GM12878 (cell line): ENCODE measurements around the gene CNOT10. TPM values are rescaled to one million over a fixed set of nuclear protein-coding genes. Genes with fewer than 3 reads are reported as not detected.
A peak's percentile ranks its signal among the peaks of the same experiment; 100 is the strongest.

Experiments used
- BRCA1 ChIP-seq: IDR thresholded peaks from 2 replicates; pipeline ENCODE4 v1.6.1; 2011; ENCODE audit warnings: low read depth, low read length, improper control_type of control experiment
- CHD2 ChIP-seq: IDR thresholded peaks from 2 replicates; pipeline ENCODE4 v1.6.1; 2011; ENCODE audit warnings: low read depth, low read length, improper control_type of control experiment, borderline replicate concordance
- CREB1 ChIP-seq: IDR thresholded peaks from 2 replicates; pipeline ENCODE4 v1.6.1; 2012; ENCODE audit warnings: low read depth, mild to moderate bottlenecking, inconsistent platforms
- DPF2 ChIP-seq: fragments of 450-650 bp; IDR thresholded peaks from 2 replicates; pipeline ENCODE4 v1.6.1; 2017; ENCODE audit warnings: mild to moderate bottlenecking
- ETV6 ChIP-seq, 2 experiments: fragments of 450-650 bp in 1 of 2; IDR thresholded peaks in 1 of 2; conservative IDR thresholded peaks in 1 of 2; 2 replicates each; pipeline ENCODE4 v1.6.1; 2014; ENCODE audit warnings: antibody characterized with exemption in 1 of 2, borderline replicate concordance in 1 of 2, low read depth in 1 of 2, mild to moderate bottlenecking in 1 of 2, moderate library complexity in 1 of 2
- GATAD2B ChIP-seq: fragments of 450-650 bp; conservative IDR thresholded peaks from 2 replicates; pipeline ENCODE4 v1.6.1; 2017; ENCODE audit warnings: low read depth, mild to moderate bottlenecking, moderate library complexity
- HDAC6 ChIP-seq: fragments of 200-600 bp; sonication (generic); IDR thresholded peaks from one replicate; pipeline ENCODE4 v1.8.0; 2017; ENCODE audit warnings: antibody characterized with exemption; ENCODE audit not compliant: unreplicated experiment
- MTA2 ChIP-seq: fragments of 450-650 bp; IDR thresholded peaks from 2 replicates; pipeline ENCODE4 v1.6.1; 2016; ENCODE audit warnings: low read depth, mild to moderate bottlenecking, moderate library complexity
- PBX3 ChIP-seq: IDR thresholded peaks from 2 replicates; pipeline ENCODE4 v1.6.1; 2011; ENCODE audit warnings: mild to moderate bottlenecking, low read depth, low read length, moderate library complexity; ENCODE audit not compliant: insufficient replicate concordance
- RAD21 ChIP-seq: IDR thresholded peaks from 2 replicates; pipeline ENCODE4 v1.6.1; 2011; ENCODE audit warnings: mild to moderate bottlenecking, low read depth, low read length, moderate library complexity; ENCODE audit not compliant: insufficient read depth
- RB1 ChIP-seq: fragments of 450-650 bp; formaldehyde crosslinking; IDR thresholded peaks from 2 replicates; pipeline ENCODE4 v1.6.1; 2017; ENCODE audit warnings: mild to moderate bottlenecking, borderline replicate concordance
- RCOR1 ChIP-seq: conservative IDR thresholded peaks from 2 replicates; pipeline ENCODE4 v1.6.1; 2012; ENCODE audit warnings: low read depth, low read length, improper control_type of control experiment
- RUNX3 ChIP-seq: IDR thresholded peaks from 2 replicates; pipeline ENCODE4 v1.6.1; 2012; ENCODE audit warnings: low read length, inconsistent platforms
- SMC3 ChIP-seq: IDR thresholded peaks from 2 replicates; pipeline ENCODE4 v1.6.1; 2011; ENCODE audit warnings: low read length, improper control_type of control experiment, borderline replicate concordance
- YY1 ChIP-seq: IDR thresholded peaks from 2 replicates; pipeline ENCODE4 v1.6.1; 2011; ENCODE audit warnings: low read depth, mild to moderate bottlenecking, low read length
- ZNF24 ChIP-seq: fragments of 450-650 bp; IDR thresholded peaks from 2 replicates; pipeline ENCODE4 v1.6.1; 2017; ENCODE audit warnings: antibody characterized with exemption, mild to moderate bottlenecking
- polyA plus RNA-seq, 11 experiments: library from polyadenylated mRNA; depleted of rRNA in 4 of 11; unstranded in 6 of 11; stranded (reverse) in 5 of 11; fragments of >200 nt; fragmentation: Nextera tagmentation in 4 of 11; fragmentation: Illumina TruSeq in 1 of 11; extraction: Ambion mirVana in 4 of 11; extraction: Trizol in 1 of 11; gene quantifications; 1 replicate in 1 of 11; 2 replicates in 10 of 11; pipeline versions ENCODE4 v1.2.1 to v1.2.3, GENCODE V29; 2011 to 2016; ENCODE audit warnings: inconsistent platforms in 2 of 11, missing spikeins in 2 of 11, low read depth in 1 of 11
- total RNA-seq, 4 experiments: library from RNA; depleted of rRNA in 3 of 4; stranded (reverse); fragments of >200 nt in 3 of 4; fragmentation: Illumina TruSeq in 1 of 4; extraction: Trizol in 1 of 4; gene quantifications; 2 replicates each; pipeline versions ENCODE4 v1.2.1 to v1.2.3, GENCODE V29; 2013 to 2021
- TF ChIP-seq, protein P1 (sequence below): fragments of 450-650 bp; conservative IDR thresholded peaks from 2 replicates; pipeline ENCODE4 v1.6.1; 2017; ENCODE audit warnings: mild to moderate bottlenecking, moderate library complexity
- TF ChIP-seq, protein P2 (sequence below), 3 experiments: IDR thresholded peaks in 2 of 3; conservative IDR thresholded peaks in 1 of 3; 2 replicates each; pipeline ENCODE4 v1.5.1; 2011; ENCODE audit warnings: low read depth in 3 of 3, low read length in 3 of 3, mild to moderate bottlenecking in 3 of 3, control low read depth in 2 of 3, moderate library complexity in 2 of 3, inconsistent platforms in 1 of 3, mixed read lengths in 1 of 3; ENCODE audit not compliant: control insufficient read depth in 2 of 3, insufficient read depth in 1 of 3; ENCODE audit errors: extremely low read depth in 1 of 3
- TF ChIP-seq, protein P3 (sequence below): IDR thresholded peaks from 2 replicates; pipeline ENCODE4 v1.6.1; 2012; ENCODE audit warnings: low read depth, low read length, improper control_type of control experiment

CNOT10 gene
- total and polyA plus RNA-seq, 10 of the 15 experiments (the other 5 are each of a cell fraction or from before 2014, with no cell fraction given) = 18.2 to 51.9 (median 45.5) TPM

- TF ChIP-seq, protein P1, sequence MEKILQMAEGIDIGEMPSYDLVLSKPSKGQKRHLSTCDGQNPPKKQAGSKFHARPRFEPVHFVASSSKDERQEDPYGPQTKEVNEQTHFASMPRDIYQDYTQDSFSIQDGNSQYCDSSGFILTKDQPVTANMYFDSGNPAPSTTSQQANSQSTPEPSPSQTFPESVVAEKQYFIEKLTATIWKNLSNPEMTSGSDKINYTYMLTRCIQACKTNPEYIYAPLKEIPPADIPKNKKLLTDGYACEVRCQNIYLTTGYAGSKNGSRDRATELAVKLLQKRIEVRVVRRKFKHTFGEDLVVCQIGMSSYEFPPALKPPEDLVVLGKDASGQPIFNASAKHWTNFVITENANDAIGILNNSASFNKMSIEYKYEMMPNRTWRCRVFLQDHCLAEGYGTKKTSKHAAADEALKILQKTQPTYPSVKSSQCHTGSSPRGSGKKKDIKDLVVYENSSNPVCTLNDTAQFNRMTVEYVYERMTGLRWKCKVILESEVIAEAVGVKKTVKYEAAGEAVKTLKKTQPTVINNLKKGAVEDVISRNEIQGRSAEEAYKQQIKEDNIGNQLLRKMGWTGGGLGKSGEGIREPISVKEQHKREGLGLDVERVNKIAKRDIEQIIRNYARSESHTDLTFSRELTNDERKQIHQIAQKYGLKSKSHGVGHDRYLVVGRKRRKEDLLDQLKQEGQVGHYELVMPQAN = peak; percentile 62; the same call in 1 of the 2 replicates
- TF ChIP-seq DPF2 (peak; percentile 42; the same call in 1 of the 2 replicates), ETV6 (conservative IDR thresholded peaks at IDR 0.05 in 1 of 2, IDR thresholded peaks at IDR 0.05 in 1 of 2; ENCODE audit: borderline replicate concordance in 1 of 2, low read depth in 1 of 2) (no peak), RUNX3 (peak; percentile 41), CREB1 (peak; percentile 15; the same call in 1 of the 2 replicates), PBX3 (peak; percentile 66), BRCA1 (no peak), GATAD2B (peak; percentile 73), YY1 (peak; percentile 68), SMC3 (peak; percentile 54; the same call in 1 of the 2 replicates), RAD21 (peak; percentile 51), CHD2 (0 out of 2 replicates have a peak, but pooled peaks have one; percentile 37), MTA2 (0 out of 2 replicates have a peak, but pooled peaks have one; percentile 25), HDAC6 (peak; percentile 98), ZNF24 (0 out of 2 replicates have a peak, but pooled peaks have one; percentile 23), RCOR1 (no peak), RB1 (peak; percentile 82; the same call in 1 of the 2 replicates)
- TF ChIP-seq, protein P2, sequence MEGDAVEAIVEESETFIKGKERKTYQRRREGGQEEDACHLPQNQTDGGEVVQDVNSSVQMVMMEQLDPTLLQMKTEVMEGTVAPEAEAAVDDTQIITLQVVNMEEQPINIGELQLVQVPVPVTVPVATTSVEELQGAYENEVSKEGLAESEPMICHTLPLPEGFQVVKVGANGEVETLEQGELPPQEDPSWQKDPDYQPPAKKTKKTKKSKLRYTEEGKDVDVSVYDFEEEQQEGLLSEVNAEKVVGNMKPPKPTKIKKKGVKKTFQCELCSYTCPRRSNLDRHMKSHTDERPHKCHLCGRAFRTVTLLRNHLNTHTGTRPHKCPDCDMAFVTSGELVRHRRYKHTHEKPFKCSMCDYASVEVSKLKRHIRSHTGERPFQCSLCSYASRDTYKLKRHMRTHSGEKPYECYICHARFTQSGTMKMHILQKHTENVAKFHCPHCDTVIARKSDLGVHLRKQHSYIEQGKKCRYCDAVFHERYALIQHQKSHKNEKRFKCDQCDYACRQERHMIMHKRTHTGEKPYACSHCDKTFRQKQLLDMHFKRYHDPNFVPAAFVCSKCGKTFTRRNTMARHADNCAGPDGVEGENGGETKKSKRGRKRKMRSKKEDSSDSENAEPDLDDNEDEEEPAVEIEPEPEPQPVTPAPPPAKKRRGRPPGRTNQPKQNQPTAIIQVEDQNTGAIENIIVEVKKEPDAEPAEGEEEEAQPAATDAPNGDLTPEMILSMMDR (IDR thresholded peaks at IDR 0.05 in 2 of 3, conservative IDR thresholded peaks at IDR 0.05 in 1 of 3; ENCODE audit: control insufficient read depth in 2 of 3, extremely low read depth in 1 of 3, insufficient read depth in 1 of 3, low read depth in 3 of 3, low read length in 3 of 3) = peak; percentile 77 to 87 (median 86)
- TF ChIP-seq, protein P3, sequence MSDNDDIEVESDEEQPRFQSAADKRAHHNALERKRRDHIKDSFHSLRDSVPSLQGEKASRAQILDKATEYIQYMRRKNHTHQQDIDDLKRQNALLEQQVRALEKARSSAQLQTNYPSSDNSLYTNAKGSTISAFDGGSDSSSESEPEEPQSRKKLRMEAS = peak; percentile 51; the same call in 1 of the 2 replicates
These were observed 96.4 kb downstream of the CNOT10 start (continued) for GRCh38 chr3:32781211-32781968.
